ENCODE data around the gene SLC6A4. TPM values are rescaled to one million over a fixed set of nuclear protein-coding genes. Genes with fewer than 3 reads are reported as not detected.

The SLC6A4 gene
- total RNA-seq, 2 donors from 2014 or later: 0.33 to 2.1 TPM

DNA sequence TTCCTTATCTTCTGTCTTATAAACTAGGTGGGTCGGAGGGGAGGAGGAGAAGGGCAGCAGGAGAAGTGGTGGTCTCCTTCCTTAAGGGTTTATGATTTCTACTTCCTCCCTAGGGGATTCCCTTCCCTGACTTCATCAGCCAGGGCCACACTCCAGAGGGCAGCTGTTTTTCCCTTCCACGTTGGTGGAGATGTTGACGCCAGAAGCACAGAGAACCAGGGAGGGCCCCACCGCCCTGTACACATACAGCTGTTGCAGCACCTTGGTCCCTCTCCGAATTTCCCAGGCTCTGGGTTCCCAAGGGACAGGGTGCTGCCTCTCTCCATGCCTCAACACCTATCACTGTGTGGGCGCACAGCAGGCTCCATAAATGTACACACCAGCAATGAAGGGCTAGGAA, 5.6 kb upstream of the SLC6A4 start:
- no peak overlapping the region for H3K27ac ChIP-seq
- H3K27me3 ChIP-seq: no peaks in the 10 kb centered on the region
- no peak for TF ChIP-seq POLR2A (IDR thresholded peaks at IDR 0.05)
- TF ChIP-seq, protein P1, sequence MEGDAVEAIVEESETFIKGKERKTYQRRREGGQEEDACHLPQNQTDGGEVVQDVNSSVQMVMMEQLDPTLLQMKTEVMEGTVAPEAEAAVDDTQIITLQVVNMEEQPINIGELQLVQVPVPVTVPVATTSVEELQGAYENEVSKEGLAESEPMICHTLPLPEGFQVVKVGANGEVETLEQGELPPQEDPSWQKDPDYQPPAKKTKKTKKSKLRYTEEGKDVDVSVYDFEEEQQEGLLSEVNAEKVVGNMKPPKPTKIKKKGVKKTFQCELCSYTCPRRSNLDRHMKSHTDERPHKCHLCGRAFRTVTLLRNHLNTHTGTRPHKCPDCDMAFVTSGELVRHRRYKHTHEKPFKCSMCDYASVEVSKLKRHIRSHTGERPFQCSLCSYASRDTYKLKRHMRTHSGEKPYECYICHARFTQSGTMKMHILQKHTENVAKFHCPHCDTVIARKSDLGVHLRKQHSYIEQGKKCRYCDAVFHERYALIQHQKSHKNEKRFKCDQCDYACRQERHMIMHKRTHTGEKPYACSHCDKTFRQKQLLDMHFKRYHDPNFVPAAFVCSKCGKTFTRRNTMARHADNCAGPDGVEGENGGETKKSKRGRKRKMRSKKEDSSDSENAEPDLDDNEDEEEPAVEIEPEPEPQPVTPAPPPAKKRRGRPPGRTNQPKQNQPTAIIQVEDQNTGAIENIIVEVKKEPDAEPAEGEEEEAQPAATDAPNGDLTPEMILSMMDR (IDR thresholded peaks at IDR 0.05): no peak
- H3K36me3 ChIP-seq (replicated peaks in 1 of 2; ENCODE audit: insufficient read depth in 1 of 2, low read depth in 2 of 2): no peaks in the 10 kb centered on the region
- H3K4me1 ChIP-seq: peaks cover 7% of the 10 kb centered on the region
- no peak for DNase-seq
- WGBS, 2 donors: 57 to 72% methylated on average over 6 of the region's 6 CpGs
- no peak overlapping the region for H3K4me3 ChIP-seq
- no peaks in the 10 kb centered on the region for H3K9me3 ChIP-seq
- intact Hi-C loops (cut with DNase I): loop anchor here (10.0 kb wide), 1 partner anchor 116 kb away; no protein-coding TSS in a partner anchor
- ATAC-seq: no peak

DNA sequence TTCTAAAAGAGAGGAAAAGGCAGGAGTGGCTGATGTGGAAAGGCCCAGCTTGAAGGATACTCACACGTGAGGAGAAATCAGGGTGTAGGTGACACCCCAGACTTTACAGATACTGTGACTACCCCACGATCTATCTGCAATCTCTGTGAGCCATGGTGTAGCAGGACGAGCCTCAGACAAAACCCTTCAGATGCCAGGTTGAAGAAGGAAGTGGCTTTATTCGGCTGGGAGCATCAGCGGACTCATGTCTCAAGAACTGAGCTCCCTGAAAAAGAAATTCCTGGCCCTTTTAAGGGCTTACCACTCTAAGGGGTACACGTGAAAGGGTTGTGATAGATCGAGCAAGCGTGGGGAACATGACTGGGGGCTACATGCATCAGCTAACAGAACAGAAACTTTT, 4.7 kb upstream of the SLC6A4 start:
- H3K4me3 ChIP-seq: no peak overlapping the region
- ATAC-seq (no peak), DNase-seq (no peak)
- intact Hi-C loops (cut with DNase I): loop anchor here (10.0 kb wide), 1 partner anchor 115 kb away; no protein-coding TSS in a partner anchor
- no peaks in the 10 kb centered on the region for H3K36me3 ChIP-seq (replicated peaks in 1 of 2; ENCODE audit: insufficient read depth in 1 of 2, low read depth in 2 of 2)
- no peaks in the 10 kb centered on the region for H3K27me3 ChIP-seq
- TF ChIP-seq POLR2A (IDR thresholded peaks at IDR 0.05): no peak
- TF ChIP-seq, protein P1 (IDR thresholded peaks at IDR 0.05): no peak
- WGBS, 2 donors: 83 to 84% methylated on average over 8 of the region's 8 CpGs
- peaks cover 16% of the 10 kb centered on the region for H3K4me1 ChIP-seq
- no peaks in the 10 kb centered on the region for H3K9me3 ChIP-seq
- H3K27ac ChIP-seq: no peak overlapping the region

DNA sequence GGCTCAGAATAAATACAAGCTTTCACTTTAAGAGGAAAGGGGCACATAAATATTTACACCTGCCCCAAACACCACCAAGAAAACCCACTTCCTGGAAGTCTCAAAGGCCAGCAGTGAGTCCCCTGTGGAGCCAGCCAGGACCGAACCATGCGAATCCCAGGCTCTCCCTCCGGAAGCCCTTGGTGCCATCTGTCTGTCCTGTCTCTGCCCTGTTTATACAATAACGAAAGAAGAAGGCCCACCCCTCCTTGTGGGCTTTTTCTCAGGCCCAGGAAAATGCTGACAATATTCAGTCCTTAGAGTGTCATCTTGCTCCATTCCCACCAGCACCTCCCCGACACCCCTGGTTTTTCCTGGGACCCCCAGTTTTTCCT, 3.6 kb upstream of the SLC6A4 start:
- no peak for ATAC-seq
- intact Hi-C loops (cut with DNase I): no loop called here
- Histone ChIP-seq H3K27ac (no peak overlapping the region), H3K4me1 (peaks cover 17% of the 10 kb centered on the region), H3K27me3 (no peaks in the 10 kb centered on the region), H3K9me3 (no peaks in the 10 kb centered on the region), H3K4me3 (no peak overlapping the region), H3K36me3 (replicated peaks in 1 of 2; ENCODE audit: insufficient read depth in 1 of 2, low read depth in 2 of 2) (no peaks in the 10 kb centered on the region)
- WGBS, 2 donors: 59 to 72% methylated on average over 5 of the region's 5 CpGs
- TF ChIP-seq, protein P1 (IDR thresholded peaks at IDR 0.05): no peak
- TF ChIP-seq POLR2A (IDR thresholded peaks at IDR 0.05): no peak
- no peak for DNase-seq

DNA sequence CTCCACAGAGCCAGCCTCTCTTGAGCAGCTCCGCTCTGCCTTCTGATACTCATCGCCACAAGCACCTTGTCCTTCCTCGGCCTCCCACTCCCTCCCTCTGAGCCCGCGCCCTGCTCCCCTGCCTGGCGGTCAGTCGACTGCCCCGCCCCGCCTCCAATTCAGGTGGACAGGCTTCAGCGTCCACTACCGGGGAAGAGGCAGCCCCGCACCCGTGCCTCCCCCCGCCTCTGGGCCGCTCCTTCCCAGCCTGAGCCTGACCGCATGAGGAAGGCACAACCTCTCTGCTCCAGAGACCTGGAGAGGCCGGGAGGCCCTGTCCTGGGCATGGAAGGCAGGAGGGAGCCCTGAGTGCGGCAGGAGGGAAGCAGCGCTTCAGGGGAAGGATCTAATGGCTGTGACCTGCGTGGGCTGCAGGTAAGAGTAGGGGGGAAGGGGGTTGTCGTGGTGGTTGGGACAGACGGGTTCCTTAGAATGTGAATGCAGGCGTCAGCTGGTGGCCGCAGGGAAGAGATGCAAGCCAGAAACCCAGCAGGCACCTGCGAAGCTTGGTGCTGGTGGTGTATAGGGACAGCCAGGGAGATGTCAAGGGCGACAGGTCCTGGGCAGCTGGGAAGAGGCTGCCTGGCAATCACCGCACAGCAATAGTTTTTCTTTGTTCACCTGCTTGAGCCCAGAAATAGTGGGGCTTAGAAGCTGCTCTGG, 3.0 kb upstream of the SLC6A4 start:
- no peak overlapping the region for H3K4me3 ChIP-seq
- intact Hi-C loops (cut with DNase I): no loop called here

More for the DNA sequence above, 3.0 kb upstream of the SLC6A4 start:
- no peak for DNase-seq
- Histone ChIP-seq H3K27ac (no peak overlapping the region), H3K36me3 (replicated peaks in 1 of 2; ENCODE audit: insufficient read depth in 1 of 2, low read depth in 2 of 2) (no peaks in the 10 kb centered on the region), H3K9me3 (no peaks in the 10 kb centered on the region), H3K4me1 (peaks cover 17% of the 10 kb centered on the region), H3K27me3 (no peaks in the 10 kb centered on the region)
- TF ChIP-seq, protein P1 (IDR thresholded peaks at IDR 0.05): no peak
- TF ChIP-seq POLR2A (IDR thresholded peaks at IDR 0.05): no peak
- no peak for ATAC-seq
- 47 to 62% methylated on average over 27 of the region's 27 CpGs for WGBS, 2 donors
